ENCODE results near the gene OPN3. TPM values are rescaled to one million over a fixed set of nuclear protein-coding genes. Genes with fewer than 3 reads are reported as not detected.

The OPN3 gene
- total RNA-seq, 2 experiments from 2014 or later: 8.0 to 9.0 TPM

- Mint-ChIP-seq H3K27ac (no peak overlapping the region), H3K27me3 (peaks cover 1% of the 10 kb centered on the region), H3K4me1 (ENCODE audit: low read depth) (peaks cover 1% of the 10 kb centered on the region), H3K9me3 (no peaks in the 10 kb centered on the region), H3K36me3 (no peaks in the 10 kb centered on the region), H3K4me3 (no peak overlapping the region)
- POLR2A ChIA-PET: no interaction called here
- CTCF ChIA-PET: no interaction called here
- intact Hi-C loops (cut with micrococcal nuclease): no loop called here
- no peak for DNase-seq
Observed at GRCh38 chr1:241560849-241561187, 79.4 kb downstream of the OPN3 start.

GRCh38 chr1:241560146-241560848, 79.9 kb downstream of the OPN3 start:
- peaks cover 1% of the 10 kb centered on the region for H3K27me3 Mint-ChIP-seq
- H3K27ac Mint-ChIP-seq: no peak overlapping the region
- no peaks in the 10 kb centered on the region for H3K9me3 Mint-ChIP-seq
- peaks cover 1% of the 10 kb centered on the region for H3K4me1 Mint-ChIP-seq (ENCODE audit: low read depth)
- H3K36me3 Mint-ChIP-seq: no peaks in the 10 kb centered on the region
- no peak for DNase-seq
- intact Hi-C loops (cut with micrococcal nuclease): no loop called here
- H3K4me3 Mint-ChIP-seq: no peak overlapping the region
- POLR2A ChIA-PET: no interaction called here
- CTCF ChIA-PET: no interaction called here

DNA sequence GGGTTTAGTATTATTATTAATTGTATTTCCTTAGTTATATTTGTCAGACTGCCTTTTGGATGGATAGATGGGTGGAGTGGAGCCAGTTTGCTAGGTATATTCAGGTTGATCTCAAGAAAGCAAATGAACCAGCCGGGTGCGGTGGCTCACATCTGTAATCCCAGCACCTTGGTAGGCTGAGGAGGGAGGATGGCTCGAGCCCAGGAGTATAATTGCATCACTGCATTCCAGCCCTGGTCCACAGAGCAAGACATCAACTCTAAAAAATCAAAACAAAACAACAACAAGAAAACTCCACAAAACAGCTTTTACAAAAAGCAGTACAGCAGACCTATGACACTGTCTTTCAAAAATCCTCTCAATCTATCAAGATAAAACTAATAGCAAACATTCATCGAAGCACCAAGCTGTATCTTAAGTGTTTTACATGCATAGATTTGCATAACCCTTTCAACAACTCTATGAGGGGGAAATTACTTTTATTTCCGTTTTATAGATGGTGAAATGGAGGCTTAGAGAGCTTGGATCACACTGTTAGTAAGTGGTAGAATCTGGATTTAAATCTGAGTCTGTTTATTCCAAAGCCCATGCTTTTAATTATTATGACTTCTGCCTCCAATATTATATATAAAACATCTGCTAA, 82.5 kb downstream of the OPN3 start:
- Mint-ChIP-seq H3K27me3 (peaks cover 1% of the 10 kb centered on the region), H3K4me3 (no peak overlapping the region), H3K27ac (no peak overlapping the region), H3K36me3 (peaks cover 1% of the 10 kb centered on the region), H3K4me1 (ENCODE audit: low read depth) (peaks cover 3% of the 10 kb centered on the region), H3K9me3 (no peaks in the 10 kb centered on the region)
- no peak for DNase-seq
- ChIA-PET CTCF (no interaction called here), POLR2A (no interaction called here)
- intact Hi-C loops (cut with micrococcal nuclease): no loop called here

DNA sequence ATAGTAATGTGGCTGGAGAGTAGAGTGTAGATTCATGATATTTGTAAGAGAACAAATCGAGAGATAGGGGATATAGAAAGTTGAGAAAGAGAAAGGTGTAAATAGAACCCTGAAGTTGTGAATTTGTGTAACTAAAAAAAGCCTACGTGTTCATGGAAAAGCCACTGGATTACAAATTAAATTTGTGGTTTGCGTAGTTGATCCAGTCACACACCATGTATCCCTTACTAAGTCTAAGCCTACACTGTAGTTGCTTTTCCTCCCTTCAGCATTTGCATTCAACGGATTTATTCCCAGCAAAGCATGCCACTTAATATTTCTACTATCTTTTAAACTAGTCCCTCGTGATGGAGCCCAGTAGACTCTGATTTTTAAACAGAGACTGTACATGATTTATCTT, 83.1 kb downstream of the OPN3 start:
- H3K9me3 Mint-ChIP-seq: no peaks in the 10 kb centered on the region
- H3K27me3 Mint-ChIP-seq: peaks cover 1% of the 10 kb centered on the region
- no peak for DNase-seq
- ChIA-PET CTCF (no interaction called here), POLR2A (no interaction called here)
- H3K4me3 Mint-ChIP-seq: no peak overlapping the region
- peaks cover 1% of the 10 kb centered on the region for H3K36me3 Mint-ChIP-seq
- no peak overlapping the region for H3K27ac Mint-ChIP-seq
- intact Hi-C loops (cut with micrococcal nuclease): no loop called here
- peaks cover 8% of the 10 kb centered on the region for H3K4me1 Mint-ChIP-seq (ENCODE audit: low read depth)

DNA sequence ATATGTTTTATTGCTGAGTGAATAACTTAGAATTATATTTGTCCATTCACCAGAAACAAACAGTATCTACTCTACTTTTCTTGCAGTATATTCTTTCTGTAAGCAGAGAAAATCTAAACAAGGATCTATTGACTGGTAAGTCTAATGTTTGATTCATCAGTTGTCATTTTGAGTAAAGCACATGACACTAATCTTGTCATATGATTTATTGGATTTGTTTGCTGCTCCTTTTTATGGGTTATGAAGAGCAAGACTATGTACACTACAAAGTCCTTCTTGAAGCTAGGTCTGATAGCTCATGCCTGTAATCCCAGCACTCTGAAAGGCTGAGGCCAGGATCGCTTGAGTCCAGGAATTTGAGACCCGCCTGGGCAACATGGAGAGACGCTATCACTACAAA, 84.6 kb downstream of the OPN3 start:
- intact Hi-C loops (cut with micrococcal nuclease): no loop called here
- no peak overlapping the region for H3K27ac Mint-ChIP-seq
- no peaks in the 10 kb centered on the region for H3K9me3 Mint-ChIP-seq
- ChIA-PET CTCF (interaction anchor here (1.0 kb wide), 1 partner anchor 55 kb away, joined by 3 read pairs; no protein-coding TSS in a partner anchor), POLR2A (no interaction called here)
- peaks cover 1% of the 10 kb centered on the region for H3K36me3 Mint-ChIP-seq
- peaks cover 1% of the 10 kb centered on the region for H3K27me3 Mint-ChIP-seq
- no peak for DNase-seq
- peaks cover 23% of the 10 kb centered on the region for H3K4me1 Mint-ChIP-seq (ENCODE audit: low read depth)
- no peak overlapping the region for H3K4me3 Mint-ChIP-seq

DNA sequence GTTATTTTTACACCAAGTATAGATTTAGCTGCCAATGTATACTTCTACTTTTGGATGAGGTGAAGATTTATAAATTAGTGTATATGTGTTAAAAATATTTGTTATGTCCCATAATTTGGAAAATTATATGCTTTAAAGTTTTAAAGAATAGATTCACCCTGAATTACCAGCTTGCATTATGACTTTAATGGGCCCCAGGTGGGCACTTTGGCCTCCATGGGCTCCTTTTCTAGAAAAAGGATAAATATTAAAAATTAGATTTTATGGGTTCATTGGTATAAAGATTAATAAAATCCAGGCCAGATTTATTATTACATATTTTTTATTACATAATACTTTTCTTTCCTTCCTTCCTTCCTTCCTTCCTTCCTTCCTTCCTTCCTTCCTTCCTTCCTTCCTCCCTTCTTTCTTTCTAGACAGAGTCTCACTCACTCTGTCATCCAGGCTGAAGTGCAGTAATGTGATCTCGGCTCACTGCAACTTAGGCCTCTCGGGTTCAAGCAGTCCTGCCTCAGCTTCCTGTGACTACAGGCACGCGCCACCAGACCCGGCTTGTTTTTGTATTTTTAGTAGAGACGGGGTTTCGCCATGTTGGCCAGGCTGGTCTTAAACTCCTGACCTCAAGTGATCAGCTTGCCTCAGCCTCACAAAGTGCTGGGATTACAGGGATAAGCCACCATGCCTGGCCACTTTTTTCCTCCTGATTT, 86.1 kb downstream of the OPN3 start:
- CTCF ChIA-PET: interaction anchor here (1.0 kb wide), 1 partner anchor 58 kb away, joined by 3 read pairs; no protein-coding TSS in a partner anchor
- H3K36me3 Mint-ChIP-seq: peaks cover 1% of the 10 kb centered on the region
- DNase-seq: no peak
- no peaks in the 10 kb centered on the region for H3K9me3 Mint-ChIP-seq
- intact Hi-C loops (cut with micrococcal nuclease): no loop called here
- POLR2A ChIA-PET: no interaction called here
- H3K4me1 Mint-ChIP-seq (ENCODE audit: low read depth): peaks cover 23% of the 10 kb centered on the region
- no peak overlapping the region for H3K4me3 Mint-ChIP-seq
- H3K27me3 Mint-ChIP-seq: no peaks in the 10 kb centered on the region
- H3K27ac Mint-ChIP-seq: no peak overlapping the region

GRCh38 chr1:241551759-241552638, 88.2 kb downstream of the OPN3 start:
- CTCF ChIA-PET: interaction anchor here (1.3 kb wide), 1 partner anchor 59 kb away, joined by 4 read pairs; no protein-coding TSS in a partner anchor
- peak; percentile 71 for DNase-seq
- Mint-ChIP-seq H3K27ac (peak overlapping the region; percentile 96), H3K9me3 (no peaks in the 10 kb centered on the region), H3K36me3 (peaks cover 1% of the 10 kb centered on the region), H3K4me1 (ENCODE audit: low read depth) (peaks cover 23% of the 10 kb centered on the region), H3K4me3 (peak overlapping the region; percentile 68), H3K27me3 (no peaks in the 10 kb centered on the region)
- POLR2A ChIA-PET: interaction anchor here (1.2 kb wide), 1 partner anchor 40 kb away, joined by 5 read pairs; no protein-coding TSS in a partner anchor
- intact Hi-C loops (cut with micrococcal nuclease): loop anchor here (1.0 kb wide), 5 partner anchors 20 to 87 kb away; partner anchors contain the start of genes FH and KMO

GRCh38 chr1:241550318-241550717, 89.9 kb downstream of the OPN3 start:
- no peak overlapping the region for H3K27ac Mint-ChIP-seq

GRCh38 chr1:241548008-241548407, 92.2 kb downstream of the OPN3 start:
- peaks cover 23% of the 10 kb centered on the region for H3K4me1 Mint-ChIP-seq (ENCODE audit: low read depth)
- CTCF ChIA-PET: no interaction called here

More at GRCh38 chr1:241550318-241550717, 89.9 kb downstream of the OPN3 start:
- peaks cover 1% of the 10 kb centered on the region for H3K36me3 Mint-ChIP-seq
- H3K27me3 Mint-ChIP-seq: peaks cover 4% of the 10 kb centered on the region
- no peak for DNase-seq
- ChIA-PET CTCF (interaction anchor here (0.6 to 1.1 kb wide), 4 partner anchors 13 to 448 kb away, joined by 3 to 7 read pairs (median 4); partner anchors contain the start of gene MAP1LC3C), POLR2A (no interaction called here)
- H3K4me3 Mint-ChIP-seq: no peak overlapping the region
- H3K9me3 Mint-ChIP-seq: no peaks in the 10 kb centered on the region
- intact Hi-C loops (cut with micrococcal nuclease): no loop called here
- peaks cover 23% of the 10 kb centered on the region for H3K4me1 Mint-ChIP-seq (ENCODE audit: low read depth)

More at GRCh38 chr1:241548008-241548407, 92.2 kb downstream of the OPN3 start:
- H3K9me3 Mint-ChIP-seq: no peaks in the 10 kb centered on the region
- no peak overlapping the region for H3K27ac Mint-ChIP-seq
- POLR2A ChIA-PET: no interaction called here
- no peak for DNase-seq
- no peak overlapping the region for H3K4me3 Mint-ChIP-seq
- H3K27me3 Mint-ChIP-seq: peaks cover 4% of the 10 kb centered on the region
- intact Hi-C loops (cut with micrococcal nuclease): no loop called here
- no peaks in the 10 kb centered on the region for H3K36me3 Mint-ChIP-seq

Measured in activated CD4-positive, alpha-beta memory T cell treated with anti-CD3 and anti-CD28 coated beads for 36 hours (primary cell).